Sigmoid colon (tissue), 3 donors: ENCODE data around the gene DMAC2.

Experiments used
- POLR2A ChIP-seq, 2 donors: fragments of 450-650 bp; IDR thresholded peaks; one replicate each; pipeline ENCODE4 v1.6.1; 2016; ENCODE audit warnings: antibody characterized with exemption in 2 of 2, mild to moderate bottlenecking in 2 of 2, moderate library complexity in 2 of 2
- TF ChIP-seq, protein P1 (sequence below), 4 experiments: fragments of 450-650 bp in 3 of 4; fragments of 200-600 bp in 1 of 4; IDR thresholded peaks; one replicate each; pipeline ENCODE4 v1.5.1; 2016 to 2019; ENCODE audit warnings: antibody characterized with exemption in 4 of 4, mild to moderate bottlenecking in 3 of 4, moderate library complexity in 2 of 4

GRCh38 chr19:41441321-41441945 is 1.7 kb upstream of the DMAC2 start:
- no peak for TF ChIP-seq POLR2A (IDR thresholded peaks at IDR 0.05)
- TF ChIP-seq, protein P1, sequence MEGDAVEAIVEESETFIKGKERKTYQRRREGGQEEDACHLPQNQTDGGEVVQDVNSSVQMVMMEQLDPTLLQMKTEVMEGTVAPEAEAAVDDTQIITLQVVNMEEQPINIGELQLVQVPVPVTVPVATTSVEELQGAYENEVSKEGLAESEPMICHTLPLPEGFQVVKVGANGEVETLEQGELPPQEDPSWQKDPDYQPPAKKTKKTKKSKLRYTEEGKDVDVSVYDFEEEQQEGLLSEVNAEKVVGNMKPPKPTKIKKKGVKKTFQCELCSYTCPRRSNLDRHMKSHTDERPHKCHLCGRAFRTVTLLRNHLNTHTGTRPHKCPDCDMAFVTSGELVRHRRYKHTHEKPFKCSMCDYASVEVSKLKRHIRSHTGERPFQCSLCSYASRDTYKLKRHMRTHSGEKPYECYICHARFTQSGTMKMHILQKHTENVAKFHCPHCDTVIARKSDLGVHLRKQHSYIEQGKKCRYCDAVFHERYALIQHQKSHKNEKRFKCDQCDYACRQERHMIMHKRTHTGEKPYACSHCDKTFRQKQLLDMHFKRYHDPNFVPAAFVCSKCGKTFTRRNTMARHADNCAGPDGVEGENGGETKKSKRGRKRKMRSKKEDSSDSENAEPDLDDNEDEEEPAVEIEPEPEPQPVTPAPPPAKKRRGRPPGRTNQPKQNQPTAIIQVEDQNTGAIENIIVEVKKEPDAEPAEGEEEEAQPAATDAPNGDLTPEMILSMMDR (IDR thresholded peaks at IDR 0.05) = no peak
